ENCODE data around the gene ZSCAN5A.
A peak's percentile ranks its signal among the peaks of the same experiment; 100 is the strongest.
"Not testable (repeated sequence)": the region's sequence is repeated elsewhere in the genome, so short reads cannot be mapped to it uniquely, and the experiment has no call there.

Gene ZSCAN5A

DNA sequence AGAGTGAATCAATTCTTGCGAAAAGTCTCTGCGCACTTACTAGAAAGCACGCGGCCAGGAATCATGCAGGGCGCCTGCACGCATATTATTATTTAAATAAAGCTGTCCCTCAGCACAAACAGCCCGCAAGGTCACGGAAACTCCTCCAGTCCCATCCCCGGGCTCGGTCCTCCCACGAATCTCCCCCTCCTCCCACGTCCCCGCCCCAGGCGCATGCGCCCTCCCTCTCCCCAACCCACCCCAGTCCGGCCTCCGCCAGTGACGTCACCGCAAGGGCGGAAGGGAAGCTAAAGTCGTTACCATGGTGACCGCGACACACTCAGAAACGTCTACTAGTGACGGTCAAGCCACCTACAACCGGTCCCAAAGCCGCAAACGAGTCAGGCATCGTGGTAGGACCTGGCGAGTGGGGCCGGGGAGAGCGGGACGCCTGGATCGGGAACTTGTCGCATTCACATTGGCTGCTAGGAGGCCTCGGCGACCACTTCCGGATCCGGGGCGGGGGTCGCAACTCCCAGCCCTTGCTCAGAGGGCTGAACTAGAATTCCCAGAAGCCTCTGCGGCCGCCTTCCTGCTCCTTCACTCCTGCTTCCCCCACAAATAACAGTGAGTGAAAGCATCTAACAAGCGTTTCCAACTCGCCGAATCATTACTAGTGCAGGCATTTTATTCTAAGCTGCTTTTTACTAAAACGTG lies at the start of gene ZSCAN5A:
Gene ZSCAN5A, minus strand, starts transcription at position 459 of the 696 bp plus-strand sequence. CDS start 89,793 bp downstream, outside the sequence.
- peak; percentile 97 for DNase-seq

GRCh38 chr19:56360841-56361240 lies 46.2 kb upstream of the ZSCAN5A start:
- no peak for DNase-seq

DNA sequence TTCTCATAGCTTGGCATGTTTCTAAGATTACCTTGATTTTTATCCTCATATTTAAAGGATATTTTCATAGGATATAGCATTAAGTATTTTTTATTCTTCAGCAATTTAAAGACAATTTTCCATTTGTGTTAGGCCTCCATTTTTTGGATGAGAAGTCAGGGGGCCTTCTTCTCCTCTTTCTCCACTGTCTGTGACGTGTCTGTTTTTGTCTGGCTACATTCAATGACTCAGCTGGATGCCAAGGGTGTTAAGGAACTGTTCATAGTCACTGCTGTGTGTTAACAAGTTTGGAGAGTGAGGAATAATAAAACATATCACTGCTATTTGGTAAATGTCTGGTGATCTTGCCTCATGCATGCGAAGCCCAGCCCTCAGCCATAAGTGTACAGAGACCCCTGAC lies 42.3 kb upstream of the ZSCAN5A start:
- no peak for DNase-seq

- DNase-seq, result no peak
Measured at GRCh38 chr19:56355517-56355916, 40.9 kb upstream of the ZSCAN5A start.

- DNase-seq, result no peak
Measured at GRCh38 chr19:56351208-56351607, 36.6 kb upstream of the ZSCAN5A start.

DNA sequence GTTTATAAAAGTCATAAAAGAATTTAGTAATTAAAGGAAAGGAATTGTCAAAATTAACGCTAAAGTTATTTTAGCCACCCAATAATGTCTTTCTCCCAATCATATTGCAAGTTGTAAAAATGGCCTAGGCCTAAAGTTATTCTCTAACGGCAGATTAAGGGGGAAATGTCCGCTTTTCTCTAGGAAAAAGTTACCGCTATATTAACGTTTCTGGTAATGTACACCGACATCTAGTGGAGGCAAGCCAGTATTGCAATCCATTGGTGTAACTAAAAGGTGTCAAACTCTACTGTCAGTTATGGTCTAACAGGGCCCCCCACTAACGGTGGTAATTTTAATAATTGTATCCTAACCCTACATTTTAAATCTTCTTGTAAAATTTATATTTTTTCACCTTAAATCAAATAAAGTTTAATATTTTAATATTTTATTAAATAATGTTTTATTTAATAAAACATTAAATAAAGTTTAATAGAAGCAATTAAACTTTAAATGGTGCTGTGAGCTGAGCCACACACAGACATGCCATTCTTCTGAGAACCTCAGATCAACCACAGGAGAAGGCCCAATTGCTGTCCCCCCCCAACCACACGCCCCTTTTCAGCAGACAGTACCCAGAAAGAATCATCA lies 35.9 kb upstream of the ZSCAN5A start:
- DNase-seq, result peak; percentile 69

DNA sequence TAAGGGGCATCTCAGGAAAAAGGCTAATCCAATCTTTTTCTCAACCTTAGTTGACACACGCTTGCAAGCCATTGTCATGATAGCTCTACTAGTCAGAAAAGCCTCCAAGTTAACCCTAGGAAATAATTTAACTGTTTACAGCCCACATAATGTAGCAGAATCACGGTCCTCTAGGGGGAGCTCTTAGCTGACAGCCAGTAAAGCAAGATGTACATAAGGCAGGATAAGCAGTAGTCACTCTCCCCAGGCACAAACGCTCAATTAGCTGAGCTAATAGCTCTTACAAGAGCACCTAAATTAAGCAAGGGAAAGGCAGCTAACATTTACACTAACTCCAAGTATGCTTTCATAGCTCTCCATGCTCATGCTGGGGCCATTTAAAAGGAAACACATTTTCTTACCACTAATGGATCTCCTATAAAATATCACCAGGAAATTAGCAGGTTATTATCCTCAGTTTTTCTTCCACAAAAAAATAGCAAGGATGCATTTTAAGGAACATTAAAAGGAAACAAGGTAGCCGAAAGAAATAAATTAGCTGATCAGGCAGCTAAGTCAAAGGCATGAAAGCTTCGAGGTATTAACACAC lies 33.7 kb upstream of the ZSCAN5A start:
- no peak for DNase-seq

DNA sequence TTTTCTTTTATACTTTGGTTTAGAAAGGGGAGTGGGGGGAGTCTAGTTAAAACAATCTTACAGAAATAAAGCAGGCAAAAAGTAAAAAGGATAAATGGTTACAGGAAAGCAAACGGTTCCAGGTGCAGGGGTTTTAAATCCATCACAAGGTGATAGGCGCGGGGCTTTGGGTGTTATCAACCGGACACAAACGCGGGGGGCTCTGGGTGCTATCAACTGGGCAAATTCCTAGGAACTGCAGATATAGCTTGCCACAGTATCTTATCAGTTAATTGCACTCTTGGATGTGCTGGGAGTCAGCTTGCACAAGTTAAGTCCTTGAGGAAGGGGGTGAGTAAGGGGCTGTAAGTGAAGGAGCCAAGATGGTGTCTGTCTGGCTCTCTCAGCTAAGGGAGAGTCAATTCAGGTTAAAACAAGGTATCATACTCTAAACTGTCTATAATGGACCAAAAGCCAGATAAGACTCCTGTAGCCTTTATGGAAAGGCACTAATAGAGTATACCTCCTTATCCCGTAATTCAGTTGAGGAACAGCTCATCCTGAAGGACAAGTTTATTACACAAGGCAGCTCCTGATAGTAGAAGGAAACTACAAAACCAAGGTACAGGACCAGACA lies 32.6 kb upstream of the ZSCAN5A start:
- DNase-seq, result no peak

DNA sequence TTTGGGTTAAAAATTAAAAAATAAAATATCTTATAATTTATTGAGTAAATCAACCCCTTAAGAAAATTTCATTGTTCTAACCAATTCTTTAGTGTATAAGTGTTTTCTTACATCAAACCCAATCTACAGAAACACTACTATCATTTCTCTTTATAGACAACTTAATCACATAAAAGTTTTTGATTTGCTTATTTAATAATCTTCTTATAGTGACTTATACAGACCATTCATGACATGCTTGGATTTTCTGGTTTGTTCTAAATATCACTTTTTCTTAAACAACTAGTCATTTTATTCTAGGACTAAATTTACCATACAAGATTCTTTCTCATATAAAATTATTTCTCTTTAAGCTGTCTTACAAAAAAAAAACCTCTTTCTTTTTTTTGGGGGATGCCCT lies 27.3 kb upstream of the ZSCAN5A start:
- DNase-seq, result no peak

DNA sequence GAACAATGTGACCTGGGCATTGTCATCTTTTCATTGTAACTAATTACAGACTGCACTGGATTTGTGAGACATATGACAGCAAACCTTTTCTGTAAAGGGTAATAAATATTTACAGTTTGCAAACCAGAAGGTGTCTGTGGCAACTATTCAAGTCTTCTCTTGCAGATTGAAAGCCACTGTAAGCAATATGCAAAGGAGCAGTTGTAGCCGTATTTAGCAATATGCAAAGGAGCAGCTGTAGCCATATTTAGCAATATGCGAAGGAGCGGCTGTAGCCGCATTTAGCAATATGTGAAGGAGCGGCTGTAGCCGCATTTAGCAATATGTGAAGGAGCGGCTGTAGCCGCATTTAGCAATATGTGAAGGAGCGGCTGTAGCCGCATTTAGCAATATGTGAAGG lies 24.4 kb upstream of the ZSCAN5A start:
- not testable (repeated sequence) for DNase-seq

DNA sequence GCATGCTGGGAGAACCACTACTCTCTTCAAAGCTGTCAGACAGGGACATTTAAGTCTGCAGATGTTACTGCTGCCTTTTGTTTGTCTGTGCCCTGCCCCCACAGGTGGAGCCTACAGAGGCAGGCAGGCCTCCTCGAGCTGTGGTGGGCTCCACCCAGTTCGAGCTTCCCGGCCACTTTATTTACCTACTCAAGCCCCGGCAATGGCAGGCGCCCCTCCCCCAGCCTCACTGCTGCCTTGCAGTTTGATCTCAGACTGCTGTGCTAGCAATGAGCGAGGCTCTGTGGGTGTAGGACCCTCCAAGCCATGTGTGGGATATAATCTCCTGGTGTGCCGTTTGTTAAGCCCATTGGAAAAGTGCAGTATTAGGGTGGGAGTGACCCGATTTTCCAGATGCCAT lies 22.4 kb upstream of the ZSCAN5A start:
- DNase-seq, result not testable (repeated sequence)

- DNase-seq, result not testable (repeated sequence)
Measured at GRCh38 chr19:56335371-56335770, 20.7 kb upstream of the ZSCAN5A start.

DNA sequence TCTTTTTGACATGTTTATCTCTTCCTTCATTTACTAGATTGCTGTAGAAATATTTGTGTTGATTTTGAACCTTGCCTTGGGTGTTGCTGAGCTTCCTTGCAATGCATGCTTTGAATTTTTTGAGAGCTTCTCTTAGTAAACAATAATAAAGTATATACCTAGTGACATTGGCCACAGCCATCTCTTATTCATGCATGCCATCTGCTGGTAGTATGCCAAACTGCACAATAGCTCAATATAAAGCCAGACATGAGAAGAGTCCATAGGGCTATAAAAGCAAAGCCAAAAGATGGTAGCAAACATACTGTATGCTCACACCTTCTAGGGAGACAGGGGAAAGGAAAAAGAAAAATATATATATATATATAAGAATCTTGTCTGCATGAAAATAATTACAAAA lies 18.9 kb upstream of the ZSCAN5A start:
- peak; percentile 71 for DNase-seq

- DNase-seq, result no peak
Measured at GRCh38 chr19:56332695-56333094, 18.1 kb upstream of the ZSCAN5A start.

- DNase-seq, result no peak
Measured at GRCh38 chr19:56324436-56324835, 9.8 kb upstream of the ZSCAN5A start.

GRCh38 chr19:56321989-56322440 lies 7.4 kb upstream of the ZSCAN5A start:
- no peak for DNase-seq

DNA sequence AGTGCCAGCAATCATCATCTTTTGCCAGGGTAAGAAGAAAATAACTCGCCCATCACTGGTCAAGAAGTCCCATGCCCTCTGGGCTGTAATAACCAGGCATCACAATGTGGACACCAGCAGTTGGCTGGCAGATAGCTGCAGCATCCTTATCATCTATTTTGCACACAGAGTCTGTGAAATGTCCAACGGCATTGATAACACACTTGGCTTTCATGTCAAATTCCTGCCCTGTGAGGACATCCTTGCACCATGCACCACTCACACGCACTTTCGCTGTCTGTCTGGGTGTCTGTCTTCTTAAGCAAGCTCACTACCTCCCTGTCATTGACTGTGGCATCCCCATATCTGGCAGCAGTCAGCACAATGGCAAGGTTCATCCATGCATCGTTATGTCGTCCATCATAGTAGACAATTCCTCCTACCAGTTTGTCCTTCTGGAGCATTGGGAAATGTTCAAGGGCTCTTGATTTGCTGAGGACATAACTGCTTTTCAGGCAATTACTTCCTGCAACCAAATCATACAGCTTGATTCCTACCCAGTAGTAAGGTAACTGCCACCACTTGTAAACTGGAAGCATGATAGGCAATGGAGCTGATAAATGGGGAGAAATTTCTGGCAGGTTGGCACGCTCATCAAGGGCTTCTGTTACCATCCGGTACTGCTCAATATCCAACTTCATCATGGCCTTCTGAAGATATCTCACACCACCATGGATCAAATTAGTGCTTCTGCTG lies 6.8 kb upstream of the ZSCAN5A start:
- DNase-seq, result no peak

- no peak for DNase-seq
Measured at GRCh38 chr19:56319991-56320390, 5.4 kb upstream of the ZSCAN5A start.

DNA sequence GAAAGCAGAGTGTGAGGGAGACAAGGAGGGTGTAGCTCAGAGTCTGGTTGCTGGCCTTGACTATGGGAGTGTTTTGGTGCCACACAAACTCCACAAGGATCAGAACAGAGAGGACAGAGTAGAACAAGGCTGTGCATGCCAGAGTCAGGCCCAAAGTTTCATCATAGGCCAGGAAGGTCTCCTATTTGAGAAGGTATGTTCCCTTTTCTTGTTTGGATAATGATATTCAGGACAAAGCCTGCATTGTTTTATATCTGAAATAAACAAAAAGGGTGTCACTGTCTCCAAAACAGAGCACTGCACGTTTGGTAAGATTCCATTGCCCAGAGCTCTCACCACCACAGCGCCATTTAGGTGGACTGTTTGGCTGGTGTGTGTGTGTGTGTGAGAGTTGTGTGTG lies 3.1 kb upstream of the ZSCAN5A start:
- DNase-seq, result no peak

GRCh38 chr19:56316728-56317127 lies 2.1 kb upstream of the ZSCAN5A start:
- no peak for DNase-seq

- peak; percentile 98 for DNase-seq
Measured at GRCh38 chr19:56315077-56315828, 614 bp upstream of the ZSCAN5A start.

GRCh38 chr19:56314018-56314380 lies 640 bp downstream of the ZSCAN5A start:
- DNase-seq, result no peak
